ENCODE results near the gene TWF2.
A peak's percentile ranks its signal among the peaks of the same experiment; 100 is the strongest.

TWF2 gene

DNA sequence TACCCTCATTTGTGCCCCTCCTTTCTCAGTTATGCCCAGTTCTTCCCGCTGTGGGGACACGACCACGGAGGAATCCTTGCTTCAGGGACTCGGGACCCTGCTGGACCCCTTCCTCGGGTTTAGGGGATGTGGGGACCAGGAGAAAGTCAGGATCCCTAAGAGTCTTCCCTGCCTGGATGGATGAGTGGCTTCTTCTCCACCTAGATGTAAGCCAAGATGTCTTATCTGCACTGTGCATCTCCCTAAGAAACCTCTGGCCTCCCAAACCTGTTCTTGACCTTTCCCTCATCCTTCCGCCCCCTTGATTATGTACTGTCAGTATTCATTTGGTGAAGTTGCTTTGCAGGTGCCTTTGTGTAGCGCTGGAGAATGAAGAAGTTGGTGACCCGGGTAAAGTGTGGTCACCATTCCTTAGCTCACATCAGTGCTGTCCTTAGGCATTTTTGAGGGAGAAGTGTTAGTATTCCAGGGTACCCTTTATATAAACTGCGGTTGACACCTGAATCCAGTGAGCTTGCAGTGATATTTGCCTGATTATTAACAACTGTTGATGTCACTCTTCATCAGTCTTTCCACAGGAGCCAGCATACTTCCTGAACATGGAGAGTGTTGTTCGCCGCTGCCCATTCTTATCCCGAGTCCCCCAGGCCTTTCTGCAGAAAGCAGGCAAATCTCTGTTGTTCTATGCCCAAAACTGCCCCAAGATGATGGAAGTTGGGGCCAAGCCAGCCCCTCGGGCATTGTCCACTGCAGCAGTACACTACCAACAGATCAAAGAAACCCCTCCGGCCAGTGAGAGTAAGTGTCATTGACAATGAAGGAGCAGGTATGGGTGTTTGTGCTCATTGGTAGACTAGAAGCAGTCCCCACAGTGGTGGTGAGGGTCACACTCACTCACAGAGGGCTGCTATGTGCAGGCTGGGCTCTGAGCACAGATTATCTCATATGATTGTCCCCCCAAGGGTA is 40.0 kb downstream of the TWF2 start:
- FAIRE-seq, result no peak

DNA sequence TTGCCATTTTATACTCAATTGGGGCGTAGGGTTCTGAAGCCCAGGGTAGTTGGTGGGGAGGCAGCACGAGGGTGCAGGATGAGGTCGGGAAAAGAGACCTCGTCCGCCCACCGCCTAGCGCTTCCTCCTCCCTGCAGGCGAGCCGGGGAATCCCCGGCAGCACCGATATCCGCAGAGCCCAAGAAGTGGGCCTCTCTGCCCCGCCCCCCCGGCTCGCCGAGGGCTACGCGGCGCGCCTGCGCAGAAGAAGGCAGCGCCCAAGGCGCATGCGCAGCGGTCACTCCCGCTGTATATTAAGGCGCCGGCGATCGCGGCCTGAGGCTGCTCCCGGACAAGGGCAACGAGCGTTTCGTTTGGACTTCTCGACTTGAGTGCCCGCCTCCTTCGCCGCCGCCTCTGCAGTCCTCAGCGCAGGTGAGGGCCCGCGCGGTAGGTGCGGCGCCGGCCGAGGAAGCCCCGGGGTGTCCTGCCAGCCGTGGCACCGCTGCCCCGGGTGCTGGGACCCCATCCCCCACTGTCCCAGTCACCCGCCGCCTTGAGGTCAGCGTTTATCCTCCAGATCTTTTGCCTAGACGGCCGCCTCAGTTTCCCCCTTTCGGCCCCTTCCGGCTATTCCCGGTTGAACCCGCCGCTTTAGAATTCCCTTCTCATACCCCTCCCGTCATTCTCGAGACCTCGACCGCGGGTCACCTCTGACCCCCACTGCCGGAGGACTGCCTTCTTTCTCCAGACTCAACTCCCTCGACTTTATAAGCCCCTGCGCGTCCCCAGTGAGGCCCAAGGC is 40.9 kb downstream of the TWF2 start, which contains the start of gene ALAS1:
TSS of gene ALAS1 (plus strand) at position 319 of the 784 bp plus-strand sequence. CDS start 1,082 bp downstream, outside the sequence.
- no peak for FAIRE-seq

DNA sequence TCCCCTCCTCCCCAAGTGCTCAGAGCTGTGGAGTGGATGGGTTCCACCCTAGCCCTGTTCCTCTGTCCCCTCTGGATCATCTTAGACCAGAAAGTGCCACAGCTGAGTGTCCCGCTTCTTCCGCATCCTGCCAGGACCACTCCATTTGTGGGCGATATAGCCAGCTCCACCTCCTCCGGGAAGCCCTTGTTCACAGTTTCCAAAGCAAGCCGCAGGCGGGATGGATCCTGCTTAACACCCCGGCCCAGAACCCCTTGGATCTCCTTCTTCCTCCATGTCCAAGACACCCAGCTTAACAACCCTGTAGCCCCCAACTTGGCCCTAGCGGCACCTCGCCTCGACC is 41.5 kb downstream of the TWF2 start:
- FAIRE-seq, result no peak

DNA sequence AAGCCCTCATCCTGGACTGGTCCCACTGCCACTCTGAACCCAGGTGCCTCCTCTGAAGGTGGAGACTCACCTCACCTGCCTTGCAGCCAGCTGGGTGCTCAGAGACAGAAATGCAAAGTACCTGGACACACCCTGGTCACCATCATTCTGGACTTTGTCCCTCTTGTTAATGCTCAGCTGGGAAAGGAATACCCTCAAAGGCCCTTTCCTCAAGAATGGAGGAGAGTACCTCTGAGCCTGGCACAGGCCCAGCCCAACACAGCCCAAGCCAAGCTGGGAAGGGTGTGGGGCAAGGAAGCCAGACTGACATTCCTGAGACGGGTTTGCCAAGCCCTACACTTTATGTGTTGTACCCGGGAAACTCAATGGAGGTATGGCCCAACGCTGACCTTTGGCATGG is 42.0 kb downstream of the TWF2 start:
- no peak for FAIRE-seq

DNA sequence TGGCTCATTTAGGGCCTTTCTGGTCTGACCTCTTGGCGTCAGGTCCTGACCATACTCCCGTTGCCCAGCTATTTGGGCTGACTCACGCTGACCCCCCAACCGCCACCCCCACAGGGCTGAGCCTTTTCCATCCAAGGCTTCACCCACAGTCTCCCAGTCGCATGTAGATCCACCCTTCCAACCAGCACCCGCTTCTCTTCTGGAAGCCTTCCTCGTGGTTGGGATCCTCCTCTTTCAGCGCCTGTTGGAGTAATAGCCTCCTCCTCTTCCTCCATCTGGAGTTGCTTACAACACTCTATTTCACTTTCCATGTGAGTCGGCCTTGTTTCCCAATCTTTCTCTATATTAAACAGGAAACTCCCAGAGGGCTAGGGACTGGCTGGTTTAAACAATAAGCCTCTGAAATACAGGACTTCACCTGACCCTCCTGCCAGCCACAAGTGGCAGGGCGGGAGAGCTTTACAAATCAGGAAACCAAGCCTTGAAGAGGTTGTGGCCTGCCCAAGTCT is 43.1 kb downstream of the TWF2 start:
- no peak for FAIRE-seq

DNA sequence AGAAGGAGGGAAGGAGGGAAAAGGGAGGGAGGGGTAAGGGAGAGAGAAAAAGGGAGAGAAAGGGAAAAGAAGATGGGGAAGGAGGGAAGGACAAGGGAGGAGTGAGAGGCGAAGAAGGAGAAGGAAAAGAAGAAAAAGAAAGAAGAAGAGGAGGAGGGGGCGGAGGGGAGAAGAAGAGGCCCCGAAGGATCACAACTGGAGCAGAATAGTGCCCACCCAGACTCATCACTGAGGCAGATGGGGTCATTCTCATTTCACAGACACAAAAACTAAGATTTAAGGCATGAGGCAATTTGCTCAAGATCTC is 43.7 kb downstream of the TWF2 start:
- FAIRE-seq, result no peak

DNA sequence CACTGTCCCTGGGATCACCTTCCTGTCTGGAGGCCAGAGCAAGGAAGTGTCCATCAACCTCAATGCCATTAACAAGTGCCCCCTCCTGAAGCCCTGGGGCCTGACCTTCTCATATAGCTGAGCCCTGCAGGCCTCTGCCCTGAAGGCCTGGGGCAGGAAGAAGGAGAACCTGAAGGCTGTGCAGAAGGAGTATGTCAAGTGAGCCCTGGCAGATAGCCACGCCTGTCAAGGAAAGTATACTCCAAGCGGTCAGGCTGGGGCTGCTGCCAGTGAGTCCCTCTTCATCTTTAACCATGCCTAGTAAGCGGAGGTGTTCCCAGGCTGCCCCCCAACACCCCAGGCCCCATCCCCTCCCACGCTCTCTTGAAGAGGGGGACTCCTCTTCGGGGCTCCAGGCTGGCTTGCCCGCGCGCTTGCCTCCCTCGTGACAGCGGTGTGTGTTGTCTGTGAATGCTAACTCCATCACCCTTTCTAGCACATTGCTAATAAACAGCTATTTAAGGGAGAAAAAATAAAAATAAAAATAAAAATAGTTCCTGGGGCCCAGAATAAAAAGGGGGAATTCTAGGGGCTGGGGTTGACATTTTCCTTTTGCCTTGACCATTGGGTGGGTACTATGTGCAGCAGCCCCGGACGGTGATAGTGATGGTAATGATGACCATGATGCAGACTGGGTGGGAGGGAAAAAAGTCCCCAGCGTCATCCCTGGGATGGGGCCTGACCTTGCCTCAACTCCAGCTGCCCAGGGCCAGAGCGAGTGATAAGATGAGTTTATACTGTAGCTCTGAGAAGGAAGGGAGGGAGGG is 44.3 kb downstream of the TWF2 start:
- FAIRE-seq, result no peak

DNA sequence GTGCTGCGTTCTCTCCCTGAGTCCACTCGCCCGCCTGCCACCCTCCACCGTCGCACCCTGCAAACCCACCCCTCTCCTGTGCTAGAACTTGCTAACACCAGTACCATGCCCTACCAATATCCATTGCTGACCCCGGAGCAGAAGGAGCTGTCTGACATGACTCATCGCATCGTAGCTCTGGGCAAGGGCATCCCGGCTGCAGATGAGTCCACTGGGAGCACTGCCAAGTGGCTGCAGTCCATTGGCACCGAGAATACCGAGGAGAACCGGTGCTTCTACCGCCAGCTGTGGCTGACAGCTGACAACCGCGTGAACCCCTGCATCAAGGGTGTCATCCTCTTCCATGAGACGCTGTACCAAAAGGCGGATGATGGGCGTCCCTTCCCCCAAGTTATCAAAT is 45.9 kb downstream of the TWF2 start:
- no peak for FAIRE-seq

DNA sequence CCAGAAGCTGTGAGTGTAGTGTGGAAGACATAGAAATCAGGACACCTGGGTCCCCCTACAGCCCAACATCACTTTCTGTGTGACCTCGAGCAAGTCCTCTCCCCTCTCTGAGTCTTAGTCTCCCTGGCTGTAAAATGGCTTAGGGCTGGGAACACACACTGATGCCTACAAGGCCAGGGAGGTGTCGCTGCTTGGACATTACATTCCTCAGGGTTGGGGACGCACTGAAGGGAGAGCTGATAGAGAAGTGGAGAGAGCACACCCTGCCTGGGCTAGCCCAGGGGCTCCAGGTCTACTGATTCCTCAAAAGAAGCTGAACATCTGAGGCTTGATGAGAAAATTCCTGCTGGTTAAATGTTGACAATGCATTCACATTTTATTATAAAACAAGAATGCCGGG is 47.3 kb downstream of the TWF2 start:
- FAIRE-seq, result no peak

DNA sequence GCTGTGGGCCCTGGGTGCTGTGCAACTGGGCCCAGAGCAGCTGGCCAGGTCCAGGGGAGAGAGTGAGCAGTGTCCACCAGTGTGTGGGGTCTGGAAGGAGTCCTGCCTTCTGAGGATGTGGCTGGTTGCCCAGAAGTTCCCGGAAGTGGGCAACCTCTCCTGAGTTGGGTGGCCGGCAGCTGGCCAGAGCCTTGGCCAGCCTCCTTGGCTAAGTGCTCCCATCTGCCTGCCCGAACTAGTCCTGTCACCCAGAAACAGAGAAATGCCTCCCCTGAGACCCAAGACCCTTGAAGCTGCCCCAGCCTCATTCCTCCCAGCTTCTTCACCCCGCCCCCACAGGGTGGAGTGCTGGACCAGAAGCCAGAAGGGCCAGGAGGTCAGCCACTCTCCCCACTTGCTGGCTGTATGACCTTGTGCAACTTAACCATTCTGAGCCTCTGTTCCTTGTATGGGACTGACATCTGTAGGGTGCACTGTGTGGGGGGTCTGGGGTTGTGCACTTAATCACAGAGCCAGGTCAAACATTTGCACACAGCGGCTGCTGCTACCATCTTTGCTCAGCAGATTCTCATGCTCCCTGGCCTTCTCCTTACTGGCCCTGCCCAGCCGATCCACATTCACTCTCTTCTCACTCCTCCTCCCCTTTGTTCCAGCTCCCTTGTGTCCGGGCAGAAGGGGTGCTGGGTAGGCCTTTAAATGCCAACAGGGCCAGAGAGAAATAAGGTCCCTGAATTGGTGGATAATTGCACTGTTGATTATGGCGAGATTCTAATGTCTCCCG is 48.5 kb downstream of the TWF2 start:
- FAIRE-seq, result peak; percentile 64

DNA sequence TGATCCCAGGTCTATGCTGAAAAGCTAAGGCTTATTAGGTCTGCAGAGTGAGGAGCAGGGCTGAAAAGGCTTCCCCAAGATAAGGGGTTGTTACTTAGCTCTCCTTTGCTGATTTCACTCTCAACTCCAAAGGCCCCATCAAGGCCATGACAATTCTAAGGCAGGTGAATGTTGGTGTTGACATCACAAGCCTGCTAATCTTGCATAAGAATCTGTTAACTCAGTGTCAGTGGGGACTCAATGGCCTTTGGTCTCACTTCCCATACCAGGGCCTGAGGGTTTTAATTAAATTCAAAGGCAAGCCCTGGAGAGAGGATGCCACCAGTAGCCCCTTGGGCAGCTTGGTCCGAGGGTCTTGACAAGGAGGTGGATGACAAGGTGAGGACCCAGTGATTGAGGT is 50.4 kb downstream of the TWF2 start:
- FAIRE-seq, result no peak

DNA sequence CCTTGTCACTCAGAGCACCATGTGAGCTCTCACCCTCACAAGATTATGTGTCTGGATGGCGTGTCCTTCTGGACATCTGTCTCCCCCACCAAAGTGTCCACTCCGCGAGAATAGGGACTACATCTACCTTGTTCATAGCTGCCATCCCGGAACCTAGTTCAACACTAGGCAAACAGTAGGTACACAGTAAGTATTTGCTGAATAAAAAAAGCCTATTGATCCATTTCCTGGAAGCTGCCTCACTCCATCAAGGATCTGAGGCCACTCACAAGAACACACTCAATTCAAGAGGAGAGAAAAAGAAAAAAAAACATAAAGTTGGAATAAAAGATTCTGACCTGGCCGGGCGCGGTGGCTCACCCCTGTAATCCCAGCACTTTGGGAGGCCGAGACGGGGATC is 52.2 kb downstream of the TWF2 start:
- no peak for FAIRE-seq

DNA sequence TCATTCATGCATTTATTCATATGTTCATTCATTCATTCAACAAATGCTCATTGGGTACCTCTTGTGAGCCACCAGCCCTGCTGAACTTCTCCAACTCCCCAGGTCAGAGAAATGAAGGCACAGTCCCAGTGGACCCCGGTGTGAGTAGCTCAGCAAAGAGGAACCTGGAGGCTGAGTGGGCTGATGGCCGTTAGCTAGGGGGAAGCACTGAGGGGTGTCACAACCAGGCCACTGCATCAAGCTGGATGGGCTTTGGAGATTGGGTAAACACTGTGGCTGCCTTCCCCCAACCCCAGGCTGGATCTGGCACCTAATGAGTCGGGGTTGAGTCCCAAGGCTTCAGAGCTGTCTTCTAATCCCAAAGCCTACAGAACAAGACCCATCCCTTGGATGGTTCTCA is 53.1 kb downstream of the TWF2 start:
- FAIRE-seq, result no peak

DNA sequence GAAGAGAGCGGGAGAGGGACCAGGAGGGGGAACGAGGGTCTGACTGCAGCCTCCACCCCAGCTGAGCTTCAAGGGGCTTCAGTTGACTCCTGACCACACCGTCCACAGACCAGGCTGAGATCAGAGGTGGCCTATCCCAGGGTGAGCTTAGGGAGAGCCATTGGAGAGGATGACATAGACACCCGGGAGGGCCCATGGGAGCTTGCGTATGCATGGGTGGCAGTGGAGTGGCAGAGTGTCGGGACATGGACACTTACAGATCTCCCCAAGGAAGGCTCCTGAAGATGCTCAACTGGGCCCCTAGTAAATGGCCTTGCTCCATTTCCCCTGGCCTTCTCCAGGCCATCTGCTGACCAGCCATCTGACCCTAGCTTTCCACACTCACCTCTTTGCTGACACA is 53.6 kb downstream of the TWF2 start:
- no peak for FAIRE-seq

DNA sequence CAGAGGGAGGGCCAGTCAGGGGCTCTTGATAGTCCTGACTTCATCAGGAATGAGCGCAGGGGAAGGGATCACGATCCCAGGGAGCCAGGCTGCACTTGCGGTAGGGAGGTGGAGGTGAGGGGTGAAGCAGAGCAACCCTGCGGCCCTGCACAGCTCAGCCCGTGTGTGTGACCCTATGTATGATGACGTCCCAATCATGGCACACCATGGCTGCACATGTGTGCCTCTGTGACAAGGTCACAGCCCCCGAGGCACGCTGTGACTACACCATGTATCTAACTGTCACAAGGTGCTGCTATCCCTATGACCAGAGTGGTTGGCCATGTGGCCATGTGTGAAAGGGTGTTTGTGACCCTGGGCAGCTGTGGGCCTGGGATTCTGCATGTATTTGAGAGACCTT is 54.3 kb downstream of the TWF2 start:
- no peak for FAIRE-seq

DNA sequence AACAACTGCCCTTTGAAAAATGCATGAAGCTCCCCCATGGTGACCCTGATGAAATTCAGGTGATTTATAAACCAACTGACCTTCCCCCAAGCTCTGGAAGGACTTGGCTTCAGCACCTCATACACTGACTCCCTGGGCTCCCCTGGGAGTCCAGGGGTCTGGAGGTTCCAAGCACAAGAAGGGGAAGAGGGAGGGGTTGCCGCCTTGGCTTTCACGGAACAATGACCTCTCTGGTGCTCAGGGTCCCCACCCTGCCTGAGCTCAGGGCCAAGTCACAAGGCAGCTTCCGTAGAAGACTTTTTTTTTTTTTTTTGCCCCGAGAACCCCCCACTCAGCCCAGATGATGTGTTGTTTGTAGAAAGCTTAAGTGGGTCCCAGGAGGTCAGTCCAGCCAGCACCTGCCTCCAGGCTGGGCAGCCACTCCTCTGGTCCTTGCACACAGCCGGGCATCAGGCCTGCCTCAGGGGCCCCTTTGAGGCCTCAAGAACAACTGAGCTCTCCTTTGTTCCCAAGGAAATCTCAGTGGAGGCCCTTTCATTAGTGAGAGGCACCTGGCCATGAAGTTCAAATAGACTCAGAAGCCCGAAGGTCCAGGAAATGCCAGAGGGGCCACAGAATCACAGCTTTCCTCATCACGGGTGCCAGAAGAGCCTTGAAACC is 55.0 kb downstream of the TWF2 start:
- FAIRE-seq, result no peak

DNA sequence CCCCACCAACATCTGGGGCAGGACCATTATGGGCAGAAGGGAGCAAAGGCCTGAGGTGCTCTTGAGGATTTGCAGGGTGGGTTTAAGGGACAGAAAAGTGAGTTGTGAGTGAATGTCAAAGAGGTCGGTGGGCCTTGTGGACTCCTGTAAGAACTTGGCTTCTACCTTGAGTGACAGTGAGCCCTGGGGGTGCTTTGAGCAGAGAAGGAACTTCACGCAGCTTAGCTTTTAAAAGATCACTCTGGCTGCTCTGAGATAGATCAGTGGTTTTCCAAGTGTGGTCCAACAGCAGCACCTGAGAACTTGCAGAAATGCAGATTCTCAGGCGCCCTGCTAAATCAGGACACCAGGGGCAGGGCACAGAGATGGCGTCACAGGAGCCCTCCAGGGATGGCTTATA is 56.3 kb downstream of the TWF2 start:
- FAIRE-seq, result no peak

DNA sequence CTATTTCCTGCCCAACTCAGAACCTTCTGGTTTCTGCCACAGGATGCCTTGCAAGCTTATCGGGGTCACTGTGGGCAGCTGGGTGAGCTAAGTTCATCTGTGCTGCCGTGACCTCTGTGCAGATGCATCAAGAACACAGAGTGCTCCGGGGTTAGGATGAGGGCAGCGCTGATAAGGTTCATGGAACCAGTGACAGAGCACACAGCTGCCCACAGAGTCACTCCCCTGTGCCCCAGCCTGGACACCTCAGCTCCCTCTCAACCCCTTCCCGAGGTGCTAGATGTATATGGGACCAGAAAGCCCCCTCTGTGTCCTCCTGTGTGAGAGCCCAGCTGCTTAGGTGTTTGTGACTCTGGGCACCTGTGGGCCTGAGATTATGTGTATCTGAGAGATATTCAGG is 56.8 kb downstream of the TWF2 start:
- FAIRE-seq, result no peak

DNA sequence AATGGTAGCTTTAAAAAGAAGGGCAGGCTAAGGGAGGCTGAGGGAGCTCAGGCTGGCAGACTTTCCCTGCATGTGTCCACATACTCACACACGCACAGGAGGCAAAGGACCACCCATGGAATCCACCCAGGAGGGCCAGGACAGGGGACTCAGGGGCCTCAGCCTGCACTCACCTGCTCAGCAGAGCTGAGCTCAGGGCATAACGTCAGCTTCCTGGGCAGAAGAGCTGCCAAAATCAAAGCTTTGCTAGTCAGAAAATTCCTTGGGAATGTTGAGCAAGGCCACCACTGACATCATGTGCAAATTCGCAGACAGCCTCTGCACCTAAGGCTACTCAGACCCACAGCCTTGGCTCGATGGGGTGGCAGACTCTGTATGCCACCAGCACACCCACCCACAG is 57.4 kb downstream of the TWF2 start:
- FAIRE-seq, result no peak
